Stimulated activated naive CD8-positive, alpha-beta T cell treated with anti-CD3 and anti-CD28 coated beads, Interleukin-15, Interleukin-2, amounts not matched to agents 100 ng/mL and 50 ng/mL, for 24 hours (primary cell): Measurements from ENCODE around the gene LGALS14.
"Not testable (repeated sequence)": the region's sequence is repeated elsewhere in the genome, so short reads cannot be mapped to it uniquely, and the experiment has no call there.

Source experiments
- H3K27ac Mint-ChIP-seq: one replicate; pipeline ENCODE4 v1.8.0; 2021; ENCODE audit warnings: mild to moderate bottlenecking, mixed read lengths
- H3K27me3 Mint-ChIP-seq: one replicate; pipeline ENCODE4 v1.8.0; 2021; ENCODE audit warnings: mixed read lengths
- H3K36me3 Mint-ChIP-seq: one replicate; pipeline ENCODE4 v1.8.0; 2021; ENCODE audit warnings: low read depth, mixed read lengths
- H3K4me1 Mint-ChIP-seq: one replicate; pipeline ENCODE4 v1.8.0; 2021; ENCODE audit warnings: low read depth, mixed read lengths
- H3K4me3 Mint-ChIP-seq: one replicate; pipeline ENCODE4 v1.8.0; 2021; ENCODE audit warnings: mild to moderate bottlenecking, mixed read lengths
- H3K9me3 Mint-ChIP-seq: one replicate; pipeline ENCODE4 v1.8.0; 2021; ENCODE audit warnings: mixed read lengths

LGALS14 gene

GRCh38 chr19:39680593-39680992 is 23.7 kb upstream of the LGALS14 start:
- H3K9me3 Mint-ChIP-seq = no peaks in the 10 kb centered on the region
- no peaks in the 10 kb centered on the region for H3K36me3 Mint-ChIP-seq
- H3K4me3 Mint-ChIP-seq = no peak overlapping the region
- H3K27ac Mint-ChIP-seq = no peak overlapping the region
- H3K27me3 Mint-ChIP-seq = peaks cover 11% of the 10 kb centered on the region
- peaks cover 29% of the 10 kb centered on the region for H3K4me1 Mint-ChIP-seq

- Mint-ChIP-seq H3K4me3 (no peak overlapping the region), H3K36me3 (no peaks in the 10 kb centered on the region), H3K27me3 (peaks cover 13% of the 10 kb centered on the region), H3K4me1 (peaks cover 22% of the 10 kb centered on the region), H3K27ac (no peak overlapping the region), H3K9me3 (no peaks in the 10 kb centered on the region)
Measured at GRCh38 chr19:39681416-39681815, 22.9 kb upstream of the LGALS14 start.

GRCh38 chr19:39684267-39684666 is 20.0 kb upstream of the LGALS14 start:
- H3K27ac Mint-ChIP-seq = no peak overlapping the region
- no peaks in the 10 kb centered on the region for H3K9me3 Mint-ChIP-seq
- peaks cover 10% of the 10 kb centered on the region for H3K4me1 Mint-ChIP-seq
- no peak overlapping the region for H3K4me3 Mint-ChIP-seq
- no peaks in the 10 kb centered on the region for H3K36me3 Mint-ChIP-seq
- peaks cover 20% of the 10 kb centered on the region for H3K27me3 Mint-ChIP-seq

GRCh38 chr19:39686739-39687138 is 17.5 kb upstream of the LGALS14 start:
- no peaks in the 10 kb centered on the region for H3K4me1 Mint-ChIP-seq
- H3K9me3 Mint-ChIP-seq = no peaks in the 10 kb centered on the region
- peaks cover 28% of the 10 kb centered on the region for H3K27me3 Mint-ChIP-seq
- H3K27ac Mint-ChIP-seq = no peak overlapping the region
- no peaks in the 10 kb centered on the region for H3K36me3 Mint-ChIP-seq
- no peak overlapping the region for H3K4me3 Mint-ChIP-seq

- H3K4me3 Mint-ChIP-seq, H3K9me3 Mint-ChIP-seq, H3K36me3 Mint-ChIP-seq, H3K27ac Mint-ChIP-seq, H3K4me1 Mint-ChIP-seq: not testable (repeated sequence)
- H3K27me3 Mint-ChIP-seq = peaks cover 39% of the 10 kb centered on the region
Measured at GRCh38 chr19:39688637-39689036, 15.6 kb upstream of the LGALS14 start.

- Mint-ChIP-seq H3K27ac (no peak overlapping the region), H3K9me3 (no peaks in the 10 kb centered on the region), H3K4me3 (no peak overlapping the region), H3K4me1 (no peaks in the 10 kb centered on the region), H3K36me3 (no peaks in the 10 kb centered on the region), H3K27me3 (peaks cover 37% of the 10 kb centered on the region)
Measured at GRCh38 chr19:39692166-39692565, 12.1 kb upstream of the LGALS14 start.

GRCh38 chr19:39692822-39693221 is 11.5 kb upstream of the LGALS14 start:
- Mint-ChIP-seq H3K27ac (no peak overlapping the region), H3K4me1 (no peaks in the 10 kb centered on the region), H3K27me3 (peaks cover 42% of the 10 kb centered on the region), H3K36me3 (no peaks in the 10 kb centered on the region), H3K4me3 (no peak overlapping the region), H3K9me3 (no peaks in the 10 kb centered on the region)

- Mint-ChIP-seq H3K27ac (no peak overlapping the region), H3K27me3 (peaks cover 43% of the 10 kb centered on the region), H3K36me3 (no peaks in the 10 kb centered on the region)
Measured at GRCh38 chr19:39695759-39696158, 8.5 kb upstream of the LGALS14 start.

GRCh38 chr19:39696387-39696786 is 7.9 kb upstream of the LGALS14 start:
- Mint-ChIP-seq H3K27ac (no peak overlapping the region), H3K36me3 (no peaks in the 10 kb centered on the region), H3K4me1 (no peaks in the 10 kb centered on the region), H3K27me3 (peaks cover 48% of the 10 kb centered on the region), H3K9me3 (no peaks in the 10 kb centered on the region), H3K4me3 (no peak overlapping the region)

More at GRCh38 chr19:39695759-39696158, 8.5 kb upstream of the LGALS14 start:
- no peaks in the 10 kb centered on the region for H3K9me3 Mint-ChIP-seq
- H3K4me1 Mint-ChIP-seq = no peaks in the 10 kb centered on the region
- H3K4me3 Mint-ChIP-seq = no peak overlapping the region

GRCh38 chr19:39698535-39698934 is 5.7 kb upstream of the LGALS14 start:
- Mint-ChIP-seq H3K9me3 (no peaks in the 10 kb centered on the region), H3K27me3 (peaks cover 38% of the 10 kb centered on the region), H3K36me3 (no peaks in the 10 kb centered on the region), H3K4me3 (no peak overlapping the region), H3K27ac (no peak overlapping the region), H3K4me1 (no peaks in the 10 kb centered on the region)

- Mint-ChIP-seq H3K9me3 (no peaks in the 10 kb centered on the region), H3K36me3 (no peaks in the 10 kb centered on the region), H3K27me3 (peaks cover 32% of the 10 kb centered on the region), H3K4me3 (no peak overlapping the region), H3K27ac (no peak overlapping the region), H3K4me1 (peaks cover 22% of the 10 kb centered on the region)
Measured at GRCh38 chr19:39701291-39701690, 3.0 kb upstream of the LGALS14 start.

GRCh38 chr19:39705578-39706188 is 1.4 kb downstream of the LGALS14 start:
- Mint-ChIP-seq H3K27ac (no peak overlapping the region), H3K9me3 (no peaks in the 10 kb centered on the region), H3K4me3 (no peak overlapping the region), H3K4me1 (peaks cover 27% of the 10 kb centered on the region), H3K27me3 (peaks cover 6% of the 10 kb centered on the region), H3K36me3 (no peaks in the 10 kb centered on the region)

- Mint-ChIP-seq H3K9me3 (no peaks in the 10 kb centered on the region), H3K27me3 (peaks cover 9% of the 10 kb centered on the region), H3K4me1 (peaks cover 27% of the 10 kb centered on the region), H3K4me3 (no peak overlapping the region), H3K27ac (no peak overlapping the region), H3K36me3 (no peaks in the 10 kb centered on the region)
Measured at GRCh38 chr19:39708594-39708993, 4.3 kb downstream of the LGALS14 start.

GRCh38 chr19:39709026-39709872 is 5.0 kb downstream of the LGALS14 start:
- H3K27ac Mint-ChIP-seq = no peak overlapping the region
- no peaks in the 10 kb centered on the region for H3K36me3 Mint-ChIP-seq

GRCh38 chr19:39710333-39710890 is 6.1 kb downstream of the LGALS14 start:
- H3K27ac Mint-ChIP-seq = no peak overlapping the region
- no peak overlapping the region for H3K4me3 Mint-ChIP-seq
- peaks cover 11% of the 10 kb centered on the region for H3K4me1 Mint-ChIP-seq
- H3K36me3 Mint-ChIP-seq = no peaks in the 10 kb centered on the region
- H3K27me3 Mint-ChIP-seq = peaks cover 13% of the 10 kb centered on the region
- H3K9me3 Mint-ChIP-seq = no peaks in the 10 kb centered on the region

More at GRCh38 chr19:39709026-39709872, 5.0 kb downstream of the LGALS14 start:
- Mint-ChIP-seq H3K4me1 (peaks cover 23% of the 10 kb centered on the region), H3K27me3 (peaks cover 10% of the 10 kb centered on the region), H3K4me3 (no peak overlapping the region), H3K9me3 (no peaks in the 10 kb centered on the region)
